HG03108 (cell line): ENCODE results near the gene TACR1.
"Not testable (repeated sequence)": the region's sequence is repeated elsewhere in the genome, so short reads cannot be mapped to it uniquely, and the experiment has no call there.

Experiments used
- ATAC-seq: cut with Tn5 transposase; IDR thresholded peaks from one replicate; pipeline ENCODE4 v1.9.1; 2021; ENCODE audit warnings: moderate library complexity; ENCODE audit not compliant: unreplicated experiment

TACR1 gene

DNA sequence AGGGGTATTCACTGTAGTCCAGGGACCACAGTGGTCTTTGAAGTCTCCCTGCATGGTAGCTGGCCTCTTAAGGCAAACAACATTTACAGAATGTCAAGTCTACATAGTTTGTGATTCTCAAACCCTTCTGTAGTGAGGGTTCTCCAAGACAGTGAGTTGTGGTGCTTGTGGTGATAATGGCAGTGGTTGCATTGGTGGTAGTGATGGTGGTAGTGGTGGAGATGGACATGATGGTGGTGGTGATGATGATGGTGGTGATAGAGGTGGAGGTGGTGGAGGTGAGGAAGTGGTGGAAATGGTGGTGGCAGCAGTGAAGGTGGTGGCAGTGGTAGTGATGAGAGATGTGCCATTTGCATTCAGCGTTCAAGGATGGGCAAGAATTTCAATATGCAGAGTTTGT is 104.9 kb downstream of the TACR1 start:
- ATAC-seq, result no peak

GRCh38 chr2:75090770-75091515 is 108.4 kb downstream of the TACR1 start:
- ATAC-seq, result no peak

DNA sequence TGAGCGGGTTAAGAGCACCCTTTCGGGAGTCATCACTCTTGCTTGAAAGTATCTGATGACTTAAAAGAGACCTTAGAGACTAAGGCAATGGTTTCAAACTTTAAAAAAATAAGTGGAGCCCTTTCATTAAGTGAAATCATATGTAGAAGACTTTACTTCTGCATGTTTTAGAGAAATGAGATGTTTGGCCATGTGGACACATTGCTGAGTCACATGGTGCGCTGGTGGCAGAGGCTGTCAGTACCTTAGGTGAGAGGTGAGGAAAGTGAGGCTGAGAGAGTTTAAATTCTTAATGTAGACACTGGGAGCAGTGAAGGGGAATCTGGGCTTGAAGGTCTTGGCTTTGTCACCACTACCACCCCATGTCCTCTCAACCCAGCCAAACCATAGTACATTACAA is 109.8 kb downstream of the TACR1 start:
- ATAC-seq, result no peak

GRCh38 chr2:75088791-75089190 is 110.5 kb downstream of the TACR1 start:
- ATAC-seq, result no peak

DNA sequence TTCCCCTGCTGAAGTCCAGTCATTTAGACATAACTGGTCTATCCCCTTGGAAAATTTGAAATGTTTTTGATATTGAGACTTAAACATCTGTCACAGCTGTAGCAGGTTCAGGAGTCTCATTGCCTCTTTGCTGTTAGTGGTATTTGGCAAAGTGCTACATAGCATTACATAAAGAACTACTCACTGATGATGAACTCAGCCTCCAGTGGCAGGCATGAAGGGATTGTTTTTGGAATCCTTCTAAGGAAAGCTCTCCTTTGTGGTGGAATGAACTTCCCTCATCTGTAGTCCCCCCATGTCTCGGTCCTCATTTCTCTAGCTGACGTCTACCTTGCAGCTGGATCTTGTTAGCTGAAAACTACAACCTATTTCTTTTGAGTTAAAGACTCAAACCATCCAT is 111.6 kb downstream of the TACR1 start:
- ATAC-seq, result no peak

DNA sequence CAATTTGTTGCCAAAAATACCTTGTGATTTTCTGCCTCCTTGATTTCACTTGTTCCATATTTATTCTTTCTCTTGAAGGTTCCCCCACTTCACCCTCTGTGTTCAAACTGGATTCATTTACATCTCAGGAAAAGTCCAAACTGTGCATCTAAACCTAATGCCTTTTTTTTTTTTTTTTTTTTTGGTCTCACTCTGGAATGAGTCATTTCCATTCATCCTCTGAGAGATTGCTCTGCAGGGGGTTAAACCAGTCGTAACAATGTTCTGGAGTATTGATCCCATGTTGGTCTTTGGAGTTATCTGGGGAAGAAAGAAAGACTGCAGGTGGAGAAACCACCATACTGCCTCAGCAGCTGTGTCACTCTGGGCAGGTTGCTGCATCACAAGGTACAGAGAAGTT is 119.7 kb downstream of the TACR1 start:
- ATAC-seq, result no peak

DNA sequence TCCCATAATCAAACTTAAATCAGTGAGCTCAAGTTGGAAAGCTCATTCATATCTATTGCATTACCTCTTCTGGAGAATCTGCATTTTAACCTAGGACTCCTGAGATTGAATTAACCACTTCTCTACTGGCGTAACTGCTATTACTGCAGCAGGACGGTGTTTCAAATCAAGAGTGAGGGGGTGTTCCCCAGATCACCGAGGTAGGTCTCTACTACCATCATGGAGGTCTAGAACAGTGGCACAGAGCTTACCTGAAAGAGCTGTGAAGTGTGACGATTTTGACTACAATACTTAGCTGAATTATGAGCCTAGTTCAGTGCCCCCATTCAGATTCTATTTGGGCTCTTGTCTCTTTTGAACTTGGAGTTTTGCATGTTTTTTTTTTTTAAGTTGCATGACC is 121.4 kb downstream of the TACR1 start:
- no peak for ATAC-seq

DNA sequence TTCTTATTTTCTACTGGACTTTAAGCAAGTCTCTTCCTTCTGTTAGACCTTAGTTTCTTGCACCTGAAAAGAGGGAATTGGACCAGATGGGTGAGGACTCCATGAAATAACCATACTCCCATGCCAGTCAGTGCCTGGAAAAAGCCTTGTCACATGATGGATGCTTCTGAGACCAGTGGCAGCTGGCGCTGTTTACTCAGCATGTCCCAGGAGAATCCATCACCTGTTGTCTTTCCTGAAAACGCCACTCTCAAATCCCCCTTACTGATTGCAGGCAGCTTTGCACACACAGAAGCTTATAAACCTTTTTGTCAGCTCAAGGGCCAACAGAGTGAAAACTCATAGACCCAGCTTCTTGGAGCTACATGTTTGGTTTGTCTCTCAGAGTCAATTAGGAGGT is 123.2 kb downstream of the TACR1 start:
- no peak for ATAC-seq

DNA sequence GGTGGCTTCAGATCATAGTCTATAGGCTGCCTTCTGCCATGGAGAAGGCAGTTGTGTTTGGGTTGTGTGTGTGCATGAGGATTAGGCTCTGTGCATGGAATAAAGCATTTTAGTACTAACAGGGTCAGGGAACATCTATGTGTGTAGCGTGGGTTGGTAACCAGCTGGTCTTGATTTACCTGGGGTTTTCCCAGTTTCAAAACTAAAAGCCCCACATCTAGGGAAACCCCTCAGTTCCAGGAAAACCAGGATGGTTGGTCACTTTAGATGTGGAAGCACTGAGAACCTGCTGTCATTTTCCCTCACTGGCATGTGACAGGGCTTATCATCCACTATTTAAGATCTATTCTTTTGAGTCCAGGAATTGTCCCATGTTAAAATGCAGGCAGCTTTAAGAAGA is 124.6 kb downstream of the TACR1 start:
- no peak for ATAC-seq

- no peak for ATAC-seq
Observed at GRCh38 chr2:75074228-75074627, 125.1 kb downstream of the TACR1 start.

DNA sequence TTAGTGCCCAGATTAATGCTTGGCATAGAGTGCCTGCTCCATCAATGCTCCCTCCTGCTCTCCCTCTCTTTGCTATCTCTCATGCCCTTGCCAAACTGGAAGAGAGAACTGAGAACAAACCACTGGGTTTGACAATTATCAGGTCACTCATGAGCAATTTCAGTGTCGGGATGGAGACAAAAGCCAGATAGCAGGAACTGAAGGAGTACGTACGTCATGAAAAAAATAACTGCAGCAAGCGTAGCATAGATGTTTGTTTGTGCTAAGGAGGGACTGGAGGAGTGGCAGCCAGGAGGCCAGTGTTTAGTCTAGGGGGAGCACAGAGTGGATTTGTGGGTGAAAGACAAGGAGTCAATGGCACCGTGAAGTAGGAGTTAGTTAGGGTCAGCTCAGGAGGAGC is 127.6 kb downstream of the TACR1 start:
- ATAC-seq, result no peak

GRCh38 chr2:75068546-75068945 is 130.8 kb downstream of the TACR1 start:
- no peak for ATAC-seq

DNA sequence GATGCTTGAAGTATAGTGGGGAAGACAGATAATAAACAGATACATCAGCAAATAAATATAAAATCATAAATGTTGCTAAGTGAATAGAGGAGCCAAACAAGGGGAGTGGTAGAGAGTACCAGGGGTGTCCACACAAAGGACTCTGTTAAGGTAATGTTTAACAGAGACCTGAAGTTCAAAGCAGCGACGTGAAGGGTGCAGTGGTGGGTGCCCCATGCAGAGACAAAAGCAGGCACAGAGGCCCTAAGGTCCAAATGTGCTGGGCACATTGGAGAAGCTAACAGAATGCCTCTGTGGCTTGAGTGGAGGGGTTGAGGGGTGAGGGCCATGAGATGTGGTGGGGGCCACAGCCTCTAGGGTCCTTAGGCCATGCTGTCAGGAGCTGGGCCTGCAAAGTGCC is 131.8 kb downstream of the TACR1 start:
- ATAC-seq, result no peak

- ATAC-seq, result no peak
Observed at GRCh38 chr2:75066121-75066902, 133.0 kb downstream of the TACR1 start.

DNA sequence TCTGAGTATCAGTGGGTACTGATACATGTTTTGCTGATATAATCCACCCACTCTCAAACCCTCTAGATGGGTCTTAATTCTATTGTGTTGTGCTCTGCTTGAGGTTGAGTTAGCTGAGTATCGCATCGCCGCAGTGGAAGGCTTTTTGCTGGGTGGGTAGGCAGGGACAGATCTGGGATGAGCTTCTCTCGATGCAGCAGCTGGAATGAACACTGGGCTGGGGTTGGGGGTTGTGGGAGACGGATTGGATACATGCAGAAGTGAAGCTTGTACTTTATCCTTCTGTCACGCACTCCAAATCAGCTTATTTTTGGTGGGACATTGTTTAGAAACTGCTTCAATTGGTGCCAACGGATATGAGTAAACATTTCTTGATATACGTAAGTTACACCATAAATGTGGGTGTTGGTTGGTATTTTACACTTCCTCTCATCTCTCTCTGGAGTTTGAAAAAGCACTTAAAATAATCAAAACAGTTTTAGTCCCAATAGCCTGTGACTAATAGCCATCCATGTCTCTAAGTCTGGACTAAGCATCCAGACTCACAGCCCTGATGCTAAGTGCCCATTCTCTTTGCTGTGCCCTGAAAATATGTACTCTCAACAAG is 133.8 kb downstream of the TACR1 start:
- no peak for ATAC-seq

GRCh38 chr2:75064691-75065396 is 134.5 kb downstream of the TACR1 start:
- ATAC-seq, result no peak

GRCh38 chr2:75063906-75064305 is 135.4 kb downstream of the TACR1 start:
- ATAC-seq, result no peak

DNA sequence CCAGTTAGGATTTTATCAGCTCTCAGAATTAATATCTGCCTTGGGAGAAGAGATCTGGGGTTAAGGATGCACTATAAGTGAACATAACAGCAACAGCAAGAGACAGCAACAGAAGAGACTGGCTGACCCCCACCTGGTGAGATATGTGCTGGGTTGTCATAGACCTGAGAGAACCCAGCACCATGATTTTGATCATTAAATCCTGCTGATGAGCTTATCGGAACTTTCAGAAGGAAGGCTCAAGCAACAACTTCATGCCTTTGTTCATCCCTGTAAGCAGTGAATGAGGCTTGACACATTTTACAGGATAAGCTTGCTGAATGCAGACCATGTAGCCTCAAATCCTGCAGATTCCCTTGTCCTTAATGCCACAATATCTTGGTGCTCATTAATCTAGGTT is 140.9 kb downstream of the TACR1 start:
- no peak for ATAC-seq

GRCh38 chr2:75057150-75057549 is 142.2 kb downstream of the TACR1 start:
- ATAC-seq, result not testable (repeated sequence)

DNA sequence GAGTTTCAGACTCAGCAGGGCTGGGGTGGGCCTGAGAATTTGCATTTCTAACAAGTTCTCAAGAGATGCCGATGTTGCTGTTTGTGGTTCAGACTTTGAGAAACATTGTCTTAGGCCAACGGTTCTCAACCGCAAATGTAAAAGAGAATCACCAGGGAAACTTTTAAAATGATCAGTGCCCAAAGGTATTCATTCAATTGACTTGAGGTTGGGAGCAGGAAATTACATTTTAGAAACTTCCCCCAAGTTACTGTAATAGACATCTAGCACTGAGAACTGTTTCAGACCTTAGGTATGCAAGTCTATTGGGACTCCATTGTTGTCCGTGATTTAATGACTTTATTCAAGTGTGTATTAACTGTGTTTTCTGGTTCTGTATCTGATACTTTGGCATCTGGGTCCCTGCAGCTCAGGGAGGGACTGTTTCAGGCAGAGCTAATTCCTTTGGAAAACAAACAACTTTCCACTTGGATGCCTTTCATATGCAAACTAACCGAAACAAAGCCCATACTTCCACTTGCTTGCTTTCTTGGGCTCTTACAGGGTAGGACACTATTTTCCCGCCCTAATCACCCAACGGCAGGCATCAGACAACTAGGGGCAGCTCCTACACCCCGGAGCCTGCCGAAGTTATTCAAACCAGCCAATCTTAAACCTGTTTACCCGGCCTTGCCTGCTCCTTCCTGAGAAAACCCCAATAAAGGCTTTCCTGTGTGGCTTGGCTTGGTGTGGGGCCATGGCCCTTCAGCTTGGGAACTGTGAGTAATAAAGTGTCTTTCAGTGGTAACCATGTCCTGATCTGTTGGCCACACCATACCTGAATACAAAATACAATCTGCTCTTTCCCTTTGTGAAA is 143.3 kb downstream of the TACR1 start:
- no peak for ATAC-seq
